NT2/D1 (cell line): ENCODE measurements around the gene OXT.

ENCODE experiments used
- SUZ12 ChIP-seq: IDR thresholded peaks from 2 replicates; pipeline ENCODE4 v1.6.1; 2011; ENCODE audit not compliant: insufficient read length, insufficient read depth; ENCODE audit errors: extremely low read depth
- YY1 ChIP-seq: IDR thresholded peaks from 2 replicates; pipeline ENCODE4 v1.6.1; 2011; ENCODE audit not compliant: insufficient read length, insufficient read depth
- ZNF274 ChIP-seq: IDR thresholded peaks from 2 replicates; pipeline ENCODE4 v1.6.1; 2011; ENCODE audit warnings: mild to moderate bottlenecking, low read depth, low read length

DNA sequence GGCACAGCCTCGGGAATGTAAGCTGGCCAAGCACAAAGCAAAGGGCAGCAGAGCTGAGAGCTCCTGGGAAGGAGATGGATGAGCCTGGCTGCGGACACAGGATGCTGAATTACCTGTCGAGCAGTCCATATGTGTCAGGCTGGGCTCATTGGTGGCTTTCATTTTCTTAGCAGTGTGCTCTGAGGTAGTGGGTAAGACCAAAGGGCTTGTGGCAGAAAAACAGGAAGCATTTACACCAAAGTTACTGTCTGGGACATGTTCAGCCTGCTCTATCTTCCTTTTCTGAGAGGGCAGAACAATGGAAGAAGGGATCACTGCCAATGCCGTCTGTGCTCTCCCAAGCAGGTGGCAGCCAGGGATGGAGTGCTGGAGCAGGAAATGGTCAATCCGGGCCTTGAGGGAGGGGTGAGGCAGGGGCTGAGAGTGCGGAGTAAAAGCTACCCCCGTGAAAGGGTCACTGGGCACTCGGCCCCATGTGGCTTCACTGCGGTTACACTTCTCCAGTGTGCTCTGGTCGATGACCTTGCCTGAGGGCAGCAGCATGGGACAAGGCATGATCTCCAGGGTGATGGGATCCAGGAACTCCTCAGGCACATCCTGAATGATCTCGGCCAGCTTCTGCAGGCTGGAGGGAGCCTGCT is 50.0 kb downstream of the OXT start:
- TF ChIP-seq ZNF274, result no peak
- no peak for TF ChIP-seq YY1
- no peak for TF ChIP-seq SUZ12
